Measurements from ENCODE around the gene ATP1A3.

The ATP1A3 gene

GRCh38 chr19:41993612-41994483 is at the start of gene ATP1A3:
ATP1A3 (minus strand) TSS chr19:41994230; CDS start chr19:41994076, 154 bp downstream.
- TF ChIP-seq, protein P1, sequence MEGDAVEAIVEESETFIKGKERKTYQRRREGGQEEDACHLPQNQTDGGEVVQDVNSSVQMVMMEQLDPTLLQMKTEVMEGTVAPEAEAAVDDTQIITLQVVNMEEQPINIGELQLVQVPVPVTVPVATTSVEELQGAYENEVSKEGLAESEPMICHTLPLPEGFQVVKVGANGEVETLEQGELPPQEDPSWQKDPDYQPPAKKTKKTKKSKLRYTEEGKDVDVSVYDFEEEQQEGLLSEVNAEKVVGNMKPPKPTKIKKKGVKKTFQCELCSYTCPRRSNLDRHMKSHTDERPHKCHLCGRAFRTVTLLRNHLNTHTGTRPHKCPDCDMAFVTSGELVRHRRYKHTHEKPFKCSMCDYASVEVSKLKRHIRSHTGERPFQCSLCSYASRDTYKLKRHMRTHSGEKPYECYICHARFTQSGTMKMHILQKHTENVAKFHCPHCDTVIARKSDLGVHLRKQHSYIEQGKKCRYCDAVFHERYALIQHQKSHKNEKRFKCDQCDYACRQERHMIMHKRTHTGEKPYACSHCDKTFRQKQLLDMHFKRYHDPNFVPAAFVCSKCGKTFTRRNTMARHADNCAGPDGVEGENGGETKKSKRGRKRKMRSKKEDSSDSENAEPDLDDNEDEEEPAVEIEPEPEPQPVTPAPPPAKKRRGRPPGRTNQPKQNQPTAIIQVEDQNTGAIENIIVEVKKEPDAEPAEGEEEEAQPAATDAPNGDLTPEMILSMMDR (IDR thresholded peaks at IDR 0.05): no peak

DNA sequence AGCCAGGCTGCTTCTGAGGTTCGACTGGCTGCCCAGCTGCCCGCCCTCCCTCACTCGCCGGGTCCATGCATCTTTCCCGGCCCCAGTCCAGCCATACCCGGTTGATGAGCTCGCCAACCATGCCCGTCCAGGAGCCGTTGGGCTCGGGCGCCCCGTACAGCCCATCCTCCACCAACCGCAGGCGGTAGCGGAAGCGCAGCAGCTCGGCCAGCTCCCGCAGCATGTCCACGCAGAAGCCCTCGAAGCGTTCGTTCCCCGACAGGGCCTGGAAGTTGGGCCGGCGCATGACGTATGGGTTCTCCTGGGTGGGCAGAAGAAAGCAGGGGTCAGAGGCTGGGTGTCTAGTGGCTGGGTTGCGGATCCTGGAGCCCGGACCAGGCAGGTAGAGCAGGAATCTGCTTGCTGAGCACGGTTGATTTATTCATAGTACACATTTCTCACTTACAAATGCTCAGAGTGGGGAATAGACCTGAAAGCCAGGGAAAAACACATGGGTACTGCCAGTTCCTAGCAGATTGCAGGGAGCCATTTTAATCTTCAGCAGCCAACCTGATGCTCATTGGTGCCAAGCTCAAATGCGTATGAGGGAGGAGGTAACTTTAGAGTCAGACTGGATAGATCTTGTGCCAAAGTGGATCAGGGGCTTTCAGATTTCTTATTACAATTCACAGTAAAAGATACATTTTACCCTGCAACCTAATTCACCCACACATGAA is 48.6 kb upstream of the ATP1A3 start:
- TF ChIP-seq, protein P1 (IDR thresholded peaks at IDR 0.05): no peak

DNA sequence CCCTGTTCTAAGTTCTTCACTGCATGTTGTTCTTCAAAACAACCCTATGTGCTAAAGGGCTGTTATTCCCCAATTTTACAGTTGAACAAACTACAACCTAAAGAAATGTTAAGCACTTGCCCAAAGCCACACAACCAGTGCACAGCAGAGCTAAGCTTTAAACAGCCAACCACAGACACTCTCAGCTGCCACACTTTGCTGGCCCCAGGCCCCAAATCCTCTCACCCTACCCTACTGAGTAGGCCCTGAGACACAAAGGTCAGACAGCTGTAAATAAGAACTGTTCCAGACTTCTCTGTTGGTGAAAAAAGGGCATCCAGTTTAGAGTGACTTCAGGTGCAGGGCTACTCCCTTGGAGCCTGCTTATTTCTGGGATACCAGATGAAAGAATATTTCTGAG is 46.0 kb upstream of the ATP1A3 start:
- TF ChIP-seq, protein P1 (IDR thresholded peaks at IDR 0.05): no peak

- TF ChIP-seq, protein P1 (IDR thresholded peaks at IDR 0.05): no peak
Observed at GRCh38 chr19:42038666-42039065, 44.6 kb upstream of the ATP1A3 start.

DNA sequence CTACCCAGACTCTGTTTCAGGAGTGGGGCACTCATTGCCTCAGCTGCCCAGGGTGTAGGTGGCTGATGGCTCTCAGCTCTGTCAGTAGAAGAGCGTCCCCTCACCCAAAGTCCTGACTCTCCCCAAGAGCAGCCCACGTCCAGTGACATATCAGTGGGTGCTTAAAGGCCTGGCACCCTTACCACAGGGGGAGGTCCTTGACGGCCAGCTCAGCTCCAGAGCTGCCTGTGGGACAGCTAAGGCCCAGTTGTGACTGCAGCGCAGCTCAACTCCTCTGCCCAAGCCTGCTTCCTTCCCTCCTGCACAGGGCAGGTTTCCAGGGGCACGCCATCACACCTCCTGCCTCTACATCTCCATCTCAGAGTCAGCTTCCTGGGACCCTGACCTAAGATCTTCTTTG is 43.6 kb upstream of the ATP1A3 start:
- TF ChIP-seq, protein P1 (IDR thresholded peaks at IDR 0.05): no peak

- TF ChIP-seq, protein P1 (IDR thresholded peaks at IDR 0.05): peak; percentile 70
Observed at GRCh38 chr19:42034640-42035391, 40.8 kb upstream of the ATP1A3 start.

GRCh38 chr19:42033413-42033812 is 39.4 kb upstream of the ATP1A3 start:
- TF ChIP-seq, protein P1 (IDR thresholded peaks at IDR 0.05): no peak
